Measurements from ENCODE around the gene C3orf18. TPM values are rescaled to one million over a fixed set of nuclear protein-coding genes. Genes with fewer than 3 reads are reported as not detected.

C3orf18 gene
- total RNA-seq, 2 donors from 2014 or later: 2.4 to 2.9 TPM

GRCh38 chr3:50609071-50609762 is 41.7 kb upstream of the C3orf18 start:
- Histone ChIP-seq H3K4me3 (peak overlapping the region; percentile 88), H3K4me1 (peaks cover 18% of the 10 kb centered on the region), H3K9ac (ENCODE audit: low read depth in 2 of 2, low read length in 2 of 2) (peak overlapping the region; percentile 36 to 98), H3K27me3 (no peaks in the 10 kb centered on the region), H3K9me3 (no peaks in the 10 kb centered on the region), H3K36me3 (peaks cover 14% of the 10 kb centered on the region), H3K27ac (peak overlapping the region; percentile 95)
- no peak for DNase-seq
- no peak for TF ChIP-seq CTCF (IDR thresholded peaks at IDR 0.05)
- intact Hi-C loops (cut with DNase I): no loop called here

- intact Hi-C loops (cut with DNase I): no loop called here
- H3K4me3 ChIP-seq: peak overlapping the region; percentile 2
- H3K4me1 ChIP-seq: peaks cover 18% of the 10 kb centered on the region
These were observed 40.7 kb upstream of the C3orf18 start for GRCh38 chr3:50608278-50608677.

GRCh38 chr3:50607271-50608091 is 39.9 kb upstream of the C3orf18 start:
- Histone ChIP-seq H3K9me3 (no peaks in the 10 kb centered on the region), H3K9ac (ENCODE audit: low read depth in 2 of 2, low read length in 2 of 2) (peak overlapping the region; percentile 9 to 16), H3K4me1 (peaks cover 22% of the 10 kb centered on the region), H3K27ac (no peak overlapping the region), H3K27me3 (no peaks in the 10 kb centered on the region), H3K36me3 (peaks cover 14% of the 10 kb centered on the region), H3K4me3 (peak overlapping the region; percentile 2)
- intact Hi-C loops (cut with DNase I): no loop called here
- TF ChIP-seq CTCF (IDR thresholded peaks at IDR 0.05): no peak
- no peak for DNase-seq

More at GRCh38 chr3:50608278-50608677, 40.7 kb upstream of the C3orf18 start:
- Histone ChIP-seq H3K9me3 (no peaks in the 10 kb centered on the region), H3K9ac (ENCODE audit: low read depth in 2 of 2, low read length in 2 of 2) (peak overlapping the region in 1 of 2 donors; percentile 16), H3K36me3 (peaks cover 14% of the 10 kb centered on the region), H3K27ac (no peak overlapping the region), H3K27me3 (no peaks in the 10 kb centered on the region)
- no peak for DNase-seq
- TF ChIP-seq CTCF (IDR thresholded peaks at IDR 0.05): no peak

GRCh38 chr3:50606596-50606995 is 39.0 kb upstream of the C3orf18 start:
- peak overlapping the region; percentile 0 for H3K27ac ChIP-seq

More at GRCh38 chr3:50606596-50606995, 39.0 kb upstream of the C3orf18 start:
- no peak for DNase-seq
- TF ChIP-seq CTCF (IDR thresholded peaks at IDR 0.05): no peak
- Histone ChIP-seq H3K36me3 (peaks cover 14% of the 10 kb centered on the region), H3K4me3 (peak overlapping the region; percentile 4), H3K4me1 (peaks cover 29% of the 10 kb centered on the region), H3K9ac (ENCODE audit: low read depth in 2 of 2, low read length in 2 of 2) (no peak overlapping the region), H3K27me3 (no peaks in the 10 kb centered on the region), H3K9me3 (no peaks in the 10 kb centered on the region)
- intact Hi-C loops (cut with DNase I): no loop called here
